ENCODE measurements around the gene PLXDC1.

DNA sequence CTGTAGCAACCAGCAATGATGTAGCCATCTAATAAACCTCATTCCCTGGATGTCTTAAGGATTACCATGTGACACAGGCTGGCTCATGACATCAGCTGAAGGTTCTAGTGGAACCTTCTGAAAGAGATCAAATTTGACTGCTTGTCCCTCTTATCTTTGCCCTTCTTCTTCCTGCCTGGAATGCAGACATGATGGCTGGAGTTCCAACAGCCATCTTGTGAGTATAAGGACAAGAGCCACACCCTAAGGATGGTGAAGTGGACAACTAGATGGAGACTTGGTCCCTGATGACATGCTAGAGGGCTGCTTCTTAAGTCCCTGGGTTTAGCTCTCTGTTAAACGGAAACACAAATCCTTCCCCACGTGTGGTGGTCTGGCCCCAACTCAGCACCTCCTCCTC lies 37.6 kb downstream of the PLXDC1 start:
- no peak for TF ChIP-seq SIN3A (IDR thresholded peaks at IDR 0.05; ENCODE audit: borderline replicate concordance, insufficient read depth, low read depth, low read length)
- TF ChIP-seq CTCF (IDR thresholded peaks at IDR 0.05) = no peak
- TF ChIP-seq POLR2AphosphoS5 (IDR thresholded peaks at IDR 0.05; ENCODE audit: low read depth, low read length) = no peak
- TF ChIP-seq REST (IDR thresholded peaks at IDR 0.05; ENCODE audit: insufficient read depth in 1 of 2, low read depth in 2 of 2, low read length in 1 of 2) = no peak

Data from Panc1 (cell line).